Suprapubic skin (tissue), 3 donors: ENCODE measurements around the gene INPP4B.

Source experiments
- POLR2A ChIP-seq, 2 donors: fragments of 450-650 bp; IDR thresholded peaks; one replicate each; pipeline ENCODE4 v1.6.1; 2017; ENCODE audit warnings: antibody characterized with exemption in 2 of 2, mild to moderate bottlenecking in 2 of 2, moderate library complexity in 2 of 2
- TF ChIP-seq, protein P1 (sequence below), 2 donors: fragments of 200-600 bp in 1 of 2; fragments of 450-650 bp in 1 of 2; sonication (generic) in 1 of 2; IDR thresholded peaks; one replicate each; pipeline ENCODE4 v1.5.1; 2016 to 2019; ENCODE audit warnings: antibody characterized with exemption in 2 of 2, mild to moderate bottlenecking in 1 of 2, moderate library complexity in 1 of 2

- TF ChIP-seq, protein P1, sequence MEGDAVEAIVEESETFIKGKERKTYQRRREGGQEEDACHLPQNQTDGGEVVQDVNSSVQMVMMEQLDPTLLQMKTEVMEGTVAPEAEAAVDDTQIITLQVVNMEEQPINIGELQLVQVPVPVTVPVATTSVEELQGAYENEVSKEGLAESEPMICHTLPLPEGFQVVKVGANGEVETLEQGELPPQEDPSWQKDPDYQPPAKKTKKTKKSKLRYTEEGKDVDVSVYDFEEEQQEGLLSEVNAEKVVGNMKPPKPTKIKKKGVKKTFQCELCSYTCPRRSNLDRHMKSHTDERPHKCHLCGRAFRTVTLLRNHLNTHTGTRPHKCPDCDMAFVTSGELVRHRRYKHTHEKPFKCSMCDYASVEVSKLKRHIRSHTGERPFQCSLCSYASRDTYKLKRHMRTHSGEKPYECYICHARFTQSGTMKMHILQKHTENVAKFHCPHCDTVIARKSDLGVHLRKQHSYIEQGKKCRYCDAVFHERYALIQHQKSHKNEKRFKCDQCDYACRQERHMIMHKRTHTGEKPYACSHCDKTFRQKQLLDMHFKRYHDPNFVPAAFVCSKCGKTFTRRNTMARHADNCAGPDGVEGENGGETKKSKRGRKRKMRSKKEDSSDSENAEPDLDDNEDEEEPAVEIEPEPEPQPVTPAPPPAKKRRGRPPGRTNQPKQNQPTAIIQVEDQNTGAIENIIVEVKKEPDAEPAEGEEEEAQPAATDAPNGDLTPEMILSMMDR (IDR thresholded peaks at IDR 0.05): no peak
- no peak for TF ChIP-seq POLR2A (IDR thresholded peaks at IDR 0.05)
Observed at GRCh38 chr4:141977433-141977832, 868.7 kb downstream of the INPP4B start.
